ENCODE measurements around the gene SRGAP1. TPM values are rescaled to one million over a fixed set of nuclear protein-coding genes. Genes with fewer than 3 reads are reported as not detected.
"Not testable (repeated sequence)": the region's sequence is repeated elsewhere in the genome, so short reads cannot be mapped to it uniquely, and the experiment has no call there.

The SRGAP1 gene
- polyA plus RNA-seq, 4 donors, result 16.9 to 27.8 (median 22.7) TPM

- no peak for DNase-seq (ENCODE audit: low read depth in 4 of 4, low spot score in 2 of 4)
Measured at GRCh38 chr12:64029013-64029857, 184.7 kb downstream of the SRGAP1 start.

GRCh38 chr12:64030155-64030554 is 185.7 kb downstream of the SRGAP1 start:
- no peak for DNase-seq (ENCODE audit: low read depth in 4 of 4, low spot score in 2 of 4)

GRCh38 chr12:64034056-64034455 is 189.6 kb downstream of the SRGAP1 start:
- DNase-seq (ENCODE audit: low read depth in 4 of 4, low spot score in 2 of 4), result not testable (repeated sequence)

GRCh38 chr12:64034901-64035576 is 190.5 kb downstream of the SRGAP1 start:
- DNase-seq (ENCODE audit: low read depth in 4 of 4, low spot score in 2 of 4), result no peak

GRCh38 chr12:64036414-64036813 is 191.9 kb downstream of the SRGAP1 start:
- DNase-seq (ENCODE audit: low read depth in 4 of 4, low spot score in 2 of 4), result no peak

- no peak for DNase-seq (ENCODE audit: low read depth in 4 of 4, low spot score in 2 of 4)
Measured at GRCh38 chr12:64039281-64039871, 194.9 kb downstream of the SRGAP1 start.

GRCh38 chr12:64042911-64043310 is 198.4 kb downstream of the SRGAP1 start:
- no peak for DNase-seq (ENCODE audit: low read depth in 4 of 4, low spot score in 2 of 4)

GRCh38 chr12:64044191-64044590 is 199.7 kb downstream of the SRGAP1 start:
- no peak for DNase-seq (ENCODE audit: low read depth in 4 of 4, low spot score in 2 of 4)

GRCh38 chr12:64051057-64051456 is 206.6 kb downstream of the SRGAP1 start:
- no peak for DNase-seq (ENCODE audit: low read depth in 4 of 4, low spot score in 2 of 4)

- no peak for DNase-seq (ENCODE audit: low read depth in 4 of 4, low spot score in 2 of 4)
Measured at GRCh38 chr12:64053117-64053516, 208.6 kb downstream of the SRGAP1 start.

GRCh38 chr12:64054079-64054520 is 209.6 kb downstream of the SRGAP1 start:
- no peak for DNase-seq (ENCODE audit: low read depth in 4 of 4, low spot score in 2 of 4)

- no peak for DNase-seq (ENCODE audit: low read depth in 4 of 4, low spot score in 2 of 4)
Measured at GRCh38 chr12:64056741-64057140, 212.2 kb downstream of the SRGAP1 start.

- no peak for DNase-seq (ENCODE audit: low read depth in 4 of 4, low spot score in 2 of 4)
Measured at GRCh38 chr12:64057706-64058105, 213.2 kb downstream of the SRGAP1 start.

- no peak for DNase-seq (ENCODE audit: low read depth in 4 of 4, low spot score in 2 of 4)
Measured at GRCh38 chr12:64058541-64059265, 214.2 kb downstream of the SRGAP1 start.

- DNase-seq (ENCODE audit: low read depth in 4 of 4, low spot score in 2 of 4), result no peak
Measured at GRCh38 chr12:64059685-64060084, 215.2 kb downstream of the SRGAP1 start.

- no peak for DNase-seq (ENCODE audit: low read depth in 4 of 4, low spot score in 2 of 4)
Measured at GRCh38 chr12:64061868-64062375, 217.4 kb downstream of the SRGAP1 start.

GRCh38 chr12:64063121-64063520 is 218.6 kb downstream of the SRGAP1 start:
- no peak for DNase-seq (ENCODE audit: low read depth in 4 of 4, low spot score in 2 of 4)

- no peak for DNase-seq (ENCODE audit: low read depth in 4 of 4, low spot score in 2 of 4)
Measured at GRCh38 chr12:64064240-64064639, 219.7 kb downstream of the SRGAP1 start.

GRCh38 chr12:64064706-64065105 is 220.2 kb downstream of the SRGAP1 start:
- no peak for DNase-seq (ENCODE audit: low read depth in 4 of 4, low spot score in 2 of 4)

GRCh38 chr12:64065881-64066451 is 221.5 kb downstream of the SRGAP1 start:
- DNase-seq (ENCODE audit: low read depth in 4 of 4, low spot score in 2 of 4), result no peak
